ENCODE results near the gene MRPS14. TPM values are rescaled to one million over a fixed set of nuclear protein-coding genes. Genes with fewer than 3 reads are reported as not detected.

The MRPS14 gene
- total RNA-seq, 1 experiment from 2014 or later: 29.4 TPM

- no peak for TF ChIP-seq RAD21 (IDR thresholded peaks at IDR 0.05; ENCODE audit: low read depth)
Observed at GRCh38 chr1:175023043-175023921, at the start of gene MRPS14 (continued).

- H3K4me2 ChIP-seq (ENCODE audit: low read length): no peak overlapping the region
- BruUV-seq (replicated peaks): no TSS peak
- H3K27me3 ChIP-seq (ENCODE audit: insufficient read depth, low read length): peaks cover 63% of the 10 kb centered on the region
Observed at GRCh38 chr1:175072099-175072951, 49.1 kb upstream of the MRPS14 start.

DNA sequence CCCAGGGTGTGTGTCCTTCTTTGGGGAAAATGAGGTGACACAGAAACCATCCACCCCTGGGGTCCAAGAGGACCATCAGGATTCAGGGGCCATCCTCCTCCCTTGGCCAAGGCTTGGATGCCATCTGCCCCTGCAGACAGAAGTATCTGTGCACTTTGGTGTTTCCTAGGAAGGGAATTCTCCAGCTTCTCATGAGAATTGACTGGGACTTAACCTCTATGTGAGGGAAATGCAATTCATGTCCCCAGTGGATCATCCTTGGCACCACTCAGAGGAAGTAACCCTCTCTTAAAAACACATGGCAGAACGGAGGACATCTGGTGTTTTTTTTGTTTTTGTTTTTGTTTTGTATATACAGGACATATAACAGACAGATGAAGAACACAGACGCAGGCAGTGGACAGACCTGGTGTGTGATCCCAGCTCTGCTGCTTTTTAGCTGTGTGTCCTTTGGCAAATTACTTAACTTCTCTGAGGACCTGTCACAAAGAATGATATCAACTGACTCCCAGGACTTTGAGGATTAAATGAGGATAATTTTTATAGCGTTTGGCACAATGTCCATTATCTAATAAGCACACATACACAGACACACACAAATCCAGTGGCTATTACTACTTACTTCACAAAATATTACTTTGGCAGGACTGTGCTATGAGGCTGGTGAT lies 48.2 kb upstream of the MRPS14 start:
- no peak for DNase-seq (ENCODE audit: low read depth, low spot score)

More at GRCh38 chr1:175072099-175072951, 49.1 kb upstream of the MRPS14 start:
- Histone ChIP-seq H3K9me2 (ENCODE audit: insufficient read depth) (no peaks in the 10 kb centered on the region), H4K20me1 (ENCODE audit: insufficient read depth) (no peaks in the 10 kb centered on the region), H3K4me3 (replicated peaks in 1 of 2; ENCODE audit: low read depth in 1 of 2, low read length in 2 of 2) (no peak overlapping the region), H3K4me1 (ENCODE audit: control insufficient read depth in 1 of 2, insufficient read depth in 2 of 2, low read length in 2 of 2) (no peaks in the 10 kb centered on the region), H3K9ac (ENCODE audit: low read length) (no peak overlapping the region), H3K79me2 (ENCODE audit: insufficient read depth, low read length) (no peaks in the 10 kb centered on the region), H3K9me3 (ENCODE audit: control insufficient read depth in 1 of 2, insufficient read depth in 1 of 2, low read depth in 1 of 2, low read length in 2 of 2) (no peaks in the 10 kb centered on the region), H3K36me3 (ENCODE audit: control insufficient read depth in 1 of 2, insufficient read depth in 2 of 2, low read length in 2 of 2) (no peaks in the 10 kb centered on the region), H2AFZ (ENCODE audit: low read depth, low read length, poor library complexity, severe bottlenecking) (no peak overlapping the region), H3K27ac (ENCODE audit: low read depth, low read length) (no peak overlapping the region)
- POLR2A ChIA-PET: no interaction called here
- RAD21 ChIA-PET (ENCODE audit: low non-redundant PET in 1 of 2, low total read pairs in 2 of 2, uncharacterized antibody in 2 of 2, unreplicated experiment in 2 of 2): no interaction called here
- no peak for TF ChIP-seq EZH2phosphoT487 (IDR thresholded peaks at IDR 0.05; ENCODE audit: borderline replicate concordance)
- TF ChIP-seq, protein P1, sequence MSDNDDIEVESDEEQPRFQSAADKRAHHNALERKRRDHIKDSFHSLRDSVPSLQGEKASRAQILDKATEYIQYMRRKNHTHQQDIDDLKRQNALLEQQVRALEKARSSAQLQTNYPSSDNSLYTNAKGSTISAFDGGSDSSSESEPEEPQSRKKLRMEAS (IDR thresholded peaks at IDR 0.05): 0 out of 2 replicates have a peak, but pooled peaks have one; percentile 17
- ATAC-seq (no peak), DNase-seq (ENCODE audit: low read depth, low spot score) (no peak)
- intact Hi-C loops (cut with micrococcal nuclease): no loop called here
- CTCF ChIA-PET: no interaction called here

More for the DNA sequence above, 48.2 kb upstream of the MRPS14 start:
- H3K9me3 ChIP-seq (ENCODE audit: control insufficient read depth in 1 of 2, insufficient read depth in 1 of 2, low read depth in 1 of 2, low read length in 2 of 2): no peaks in the 10 kb centered on the region
- RAD21 ChIA-PET (ENCODE audit: low non-redundant PET in 1 of 2, low total read pairs in 2 of 2, uncharacterized antibody in 2 of 2, unreplicated experiment in 2 of 2): no interaction called here
- no peaks in the 10 kb centered on the region for H4K20me1 ChIP-seq (ENCODE audit: insufficient read depth)
- H3K79me2 ChIP-seq (ENCODE audit: insufficient read depth, low read length): no peaks in the 10 kb centered on the region
- no peak overlapping the region for H3K27ac ChIP-seq (ENCODE audit: low read depth, low read length)
- POLR2A ChIA-PET: no interaction called here
- no TSS peak for BruUV-seq (replicated peaks)
- CTCF ChIA-PET: no interaction called here
- no peak for ATAC-seq
- H3K9ac ChIP-seq (ENCODE audit: low read length): no peak overlapping the region
- no peak overlapping the region for H2AFZ ChIP-seq (ENCODE audit: low read depth, low read length, poor library complexity, severe bottlenecking)
- no peak overlapping the region for H3K4me2 ChIP-seq (ENCODE audit: low read length)
- H3K4me1 ChIP-seq (ENCODE audit: control insufficient read depth in 1 of 2, insufficient read depth in 2 of 2, low read length in 2 of 2): no peaks in the 10 kb centered on the region
- intact Hi-C loops (cut with micrococcal nuclease): no loop called here
- TF ChIP-seq ZFX (IDR thresholded peaks at IDR 0.05) (no peak), SRF (IDR thresholded peaks at IDR 0.05; ENCODE audit: low read depth) (no peak), POLR2A (IDR thresholded peaks at IDR 0.05; ENCODE audit: borderline replicate concordance, extremely low read depth, insufficient read depth, insufficient read length) (no peak), POLR2AphosphoS5 (IDR thresholded peaks at IDR 0.05; ENCODE audit: low read depth, low read length) (no peak), ZNF274 (IDR thresholded peaks at IDR 0.05; ENCODE audit: low read depth, low read length) (no peak), EZH2 (IDR thresholded peaks at IDR 0.05) (no peak), SP1 (IDR thresholded peaks at IDR 0.05; ENCODE audit: low read depth) (no peak)
- H3K27me3 ChIP-seq (ENCODE audit: insufficient read depth, low read length): peaks cover 60% of the 10 kb centered on the region
- H3K4me3 ChIP-seq (replicated peaks in 1 of 2; ENCODE audit: low read depth in 1 of 2, low read length in 2 of 2): no peak overlapping the region
- no peaks in the 10 kb centered on the region for H3K36me3 ChIP-seq (ENCODE audit: control insufficient read depth in 1 of 2, insufficient read depth in 2 of 2, low read length in 2 of 2)
- H3K9me2 ChIP-seq (ENCODE audit: insufficient read depth): no peaks in the 10 kb centered on the region

Measured in HCT116 (cell line).